ENCODE results near the gene NECTIN2.

GRCh38 chr19:44810234-44811121, 35.6 kb upstream of the NECTIN2 start:
- no peak for TF ChIP-seq CTCF (IDR thresholded peaks at IDR 0.05; ENCODE audit: low read depth, low read length, missing input control)
- TF ChIP-seq RAD21 (IDR thresholded peaks at IDR 0.05): no peak
- no peak for TF ChIP-seq FOXA2 (IDR thresholded peaks at IDR 0.05)
- TF ChIP-seq GABPA (IDR thresholded peaks at IDR 0.05 in 1 of 2, conservative IDR thresholded peaks at IDR 0.05 in 1 of 2): no peak
- TF ChIP-seq REST (IDR thresholded peaks at IDR 0.05): no peak

Measured in liver (tissue), 3 donors.